NCI-H128 (cell line): ENCODE measurements around the gene WDR20.
"Not testable (repeated sequence)": the region's sequence is repeated elsewhere in the genome, so short reads cannot be mapped to it uniquely, and the experiment has no call there.

Experiments
- DNase-seq: peaks from one replicate; lab custom pipeline; 2025; ENCODE audit not compliant: unreplicated experiment; lab: John Stamatoyannopoulos, UW

Gene WDR20

DNA sequence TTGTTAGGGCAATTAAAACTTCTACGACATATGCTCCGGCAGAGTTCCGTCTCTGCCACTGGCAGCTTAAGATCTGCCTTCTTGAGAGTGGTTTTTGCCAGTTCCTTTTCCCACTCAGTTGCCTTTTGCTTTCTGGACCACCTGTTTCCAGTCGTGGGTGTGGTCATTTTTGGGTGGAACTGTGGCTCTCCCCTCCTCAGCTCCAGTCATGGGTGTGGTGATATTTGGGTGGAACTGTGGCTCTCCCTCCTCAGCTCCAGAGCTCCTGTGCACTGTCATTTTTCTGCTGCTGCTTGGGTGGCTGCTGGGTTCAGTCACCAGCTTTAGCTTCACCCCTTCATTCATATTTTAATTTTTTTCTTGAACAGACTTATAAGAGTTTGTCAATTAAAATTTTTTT, 25.3 kb downstream of the WDR20 start:
- no peak for DNase-seq

DNA sequence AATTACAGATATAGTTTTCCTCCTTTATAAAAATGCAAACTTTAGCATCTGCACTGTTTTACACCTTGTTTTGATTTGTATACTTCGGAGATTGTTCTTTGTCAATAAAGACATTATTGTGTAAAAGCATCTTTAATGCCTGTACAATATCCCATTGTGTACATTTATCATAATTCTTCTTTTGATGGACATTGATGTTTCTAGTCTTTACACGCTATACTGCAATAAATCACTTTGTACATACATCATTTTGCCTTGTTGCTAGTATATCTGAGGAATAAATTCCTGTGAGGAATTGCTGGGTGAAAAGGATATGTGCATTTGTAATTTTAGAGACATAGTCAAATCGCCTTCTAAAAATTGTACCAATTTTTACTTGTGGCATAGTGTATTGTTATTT, 30.4 kb downstream of the WDR20 start:
- DNase-seq: no peak

DNA sequence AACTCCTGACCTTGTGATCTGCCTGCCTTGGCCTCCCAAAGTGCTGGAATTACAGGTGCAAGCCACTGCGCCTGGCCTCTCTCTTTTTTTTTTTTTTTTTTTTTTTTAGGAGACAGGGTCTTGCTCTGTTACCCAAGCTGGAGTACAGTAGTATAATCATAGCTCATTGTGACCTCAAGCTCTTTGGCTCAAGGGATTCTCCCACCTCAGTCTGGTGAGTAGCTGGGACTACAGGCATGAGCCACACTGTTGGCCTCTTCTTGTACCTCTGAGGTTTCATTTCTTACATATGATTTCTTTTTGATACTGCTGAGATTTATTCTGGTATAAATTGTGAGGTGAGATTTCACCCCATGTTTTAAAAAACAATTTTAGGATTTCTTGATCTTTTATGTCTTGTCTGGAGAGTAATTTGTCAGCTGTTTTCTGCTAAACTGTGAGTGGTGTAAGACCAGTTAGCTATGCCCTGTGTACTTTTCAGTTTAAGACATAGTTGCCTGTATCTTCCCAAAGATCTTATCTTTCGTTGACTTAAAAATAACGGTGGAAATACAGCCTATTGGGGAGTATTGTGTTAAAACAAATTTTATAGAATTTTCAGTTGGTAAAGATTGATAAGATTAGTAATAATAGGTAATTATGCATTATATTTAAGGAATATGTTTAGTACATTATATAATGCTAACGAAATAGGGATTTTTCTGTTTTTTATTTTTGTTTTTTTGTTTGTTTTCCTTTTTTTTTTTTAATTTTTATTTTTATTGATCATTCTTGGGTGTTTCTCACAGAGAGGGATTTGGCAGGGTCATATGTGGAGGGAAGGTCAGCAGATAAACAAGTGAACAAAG, 31.7 kb downstream of the WDR20 start:
- no peak for DNase-seq

DNA sequence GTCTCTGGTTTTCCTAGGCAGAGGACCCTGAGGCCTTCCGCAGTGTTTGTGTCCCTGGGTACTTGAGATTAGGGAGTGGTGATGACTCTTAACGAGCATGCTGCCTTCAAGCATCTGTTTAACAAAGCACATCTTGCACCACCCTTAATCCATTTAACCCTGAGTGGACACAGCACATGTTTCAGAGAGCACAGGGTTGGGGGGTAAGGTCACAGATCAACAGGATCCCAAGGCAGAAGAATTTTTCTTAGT, 32.2 kb downstream of the WDR20 start:
- DNase-seq: not testable (repeated sequence)

DNA sequence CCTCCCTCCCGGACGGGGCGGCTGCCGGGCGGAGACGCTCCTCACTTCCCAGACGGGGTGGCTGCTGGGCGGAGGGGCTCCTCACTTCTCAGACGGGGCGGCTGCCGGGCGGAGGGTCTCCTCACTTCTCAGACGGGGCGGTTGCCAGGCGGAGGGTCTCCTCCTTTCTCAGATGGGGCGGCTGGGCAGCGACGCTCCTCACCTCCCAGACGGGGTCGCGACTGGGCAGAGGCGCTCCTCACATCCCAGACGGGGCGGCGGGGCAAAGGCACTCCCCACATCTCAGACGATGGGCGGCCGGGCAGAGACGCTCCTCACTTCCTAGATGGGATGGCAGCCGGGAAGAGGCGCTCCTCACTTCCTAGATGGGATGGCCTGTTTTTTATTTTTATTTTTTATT, 33.0 kb downstream of the WDR20 start:
- DNase-seq: not testable (repeated sequence)

DNA sequence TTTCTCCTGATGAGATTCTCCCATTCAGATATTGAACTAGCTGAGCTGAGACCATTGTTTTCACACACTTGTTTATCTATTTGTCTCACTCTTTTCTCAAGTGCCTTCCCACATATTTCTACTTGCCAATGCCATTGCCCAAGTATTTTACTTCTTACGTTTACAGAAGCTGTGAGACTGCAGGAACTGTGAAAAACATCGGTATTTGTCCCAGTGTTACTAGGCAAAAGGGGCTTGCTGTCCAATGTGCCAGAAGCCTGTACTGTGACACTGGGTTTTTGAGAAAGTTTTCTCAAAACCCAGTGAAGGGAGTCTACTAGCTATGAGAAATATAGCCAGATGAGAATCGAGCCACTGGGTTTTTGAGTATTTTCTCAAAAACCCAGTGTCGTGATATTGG, 37.5 kb downstream of the WDR20 start:
- DNase-seq: no peak

DNA sequence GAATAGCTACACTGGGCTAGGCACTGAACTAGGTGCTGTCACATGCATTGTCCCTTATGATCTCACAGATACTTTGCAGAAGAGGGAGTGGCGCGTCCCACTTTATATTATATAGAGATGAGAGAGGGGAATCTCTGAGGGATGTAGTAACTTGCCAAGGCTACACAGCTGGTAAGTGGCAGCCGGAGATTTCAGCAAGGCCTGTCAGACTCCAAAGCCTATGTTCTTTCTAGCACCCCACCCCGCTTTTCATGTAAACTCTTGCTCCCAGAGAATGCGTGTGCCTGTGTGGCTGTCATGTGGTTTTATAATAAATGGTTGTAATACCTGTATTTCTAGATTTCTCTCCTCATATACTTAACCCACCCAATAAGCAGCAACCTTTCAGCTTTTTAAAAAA, 39.1 kb downstream of the WDR20 start:
- no peak for DNase-seq

DNA sequence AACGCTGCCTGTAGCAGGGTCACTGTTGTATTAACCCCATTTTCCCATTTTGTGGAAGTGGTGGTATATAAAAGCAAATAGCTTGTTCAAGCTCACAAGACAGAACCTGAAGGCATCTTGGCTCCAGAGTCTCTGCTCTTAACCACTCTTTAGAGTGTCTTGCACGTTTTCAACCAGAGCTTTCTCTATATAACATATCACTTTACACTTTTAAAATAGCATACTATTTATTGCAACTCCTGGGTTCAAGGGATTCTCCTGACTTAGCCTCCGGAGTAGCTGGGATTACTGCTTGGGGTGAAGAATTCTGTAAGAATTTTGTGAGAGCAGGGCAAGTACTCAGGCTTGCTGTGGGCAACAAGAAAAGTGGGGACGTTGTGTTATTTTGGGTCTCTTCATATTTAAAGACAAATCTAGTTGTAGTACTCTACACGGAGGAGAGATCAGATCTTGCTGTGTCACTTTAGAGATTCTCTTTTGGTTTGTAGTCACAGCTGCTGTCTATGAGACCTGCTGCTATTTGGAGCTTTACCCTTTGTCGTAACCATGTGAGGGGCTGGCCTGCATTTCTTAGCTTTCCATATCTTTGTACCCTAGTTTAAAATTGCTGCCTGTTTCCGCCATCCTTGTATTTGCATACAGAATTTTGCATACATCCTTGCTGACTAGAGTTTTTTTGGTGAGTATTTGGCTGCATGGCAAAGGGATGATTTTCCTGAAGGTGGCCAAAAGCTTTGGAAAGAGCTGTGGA, 40.7 kb downstream of the WDR20 start:
- no peak for DNase-seq

DNA sequence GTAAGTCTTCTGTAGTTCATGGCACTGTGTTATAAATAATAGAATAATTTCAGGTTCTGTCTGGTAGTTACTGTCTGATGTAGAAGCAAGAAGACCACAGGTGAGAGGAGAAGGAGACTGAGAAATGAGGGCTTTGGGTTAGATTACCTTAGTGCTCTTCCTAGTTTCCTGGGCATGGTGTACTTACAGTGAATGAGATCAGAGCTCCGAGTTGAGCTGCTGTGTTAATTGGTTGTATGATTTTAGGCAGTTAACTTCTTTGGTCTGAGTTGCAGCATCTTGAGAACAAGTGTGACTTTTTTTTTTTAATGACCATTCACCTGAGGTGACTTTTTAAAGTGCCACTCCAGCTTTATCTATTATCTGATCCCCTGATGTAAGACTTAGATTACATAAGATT, 41.5 kb downstream of the WDR20 start:
- no peak for DNase-seq

DNA sequence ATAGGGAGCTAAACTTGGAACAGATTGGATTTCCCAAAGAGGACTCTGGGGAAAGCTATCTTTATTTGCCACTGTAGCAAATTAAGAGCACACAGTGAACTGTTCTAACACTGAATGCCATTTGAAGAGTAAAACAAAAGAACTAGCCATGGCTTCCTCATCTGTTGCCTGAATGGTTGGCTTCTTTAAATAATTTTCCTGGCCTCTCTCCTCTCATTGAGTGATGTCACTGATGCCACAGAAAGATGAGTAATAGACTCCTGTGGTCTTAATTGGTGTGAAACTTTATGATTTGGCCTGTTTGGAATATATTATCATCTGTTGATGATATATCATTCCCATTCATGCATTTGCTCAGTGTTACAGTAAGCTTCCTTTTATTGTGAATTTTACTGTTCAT, 42.5 kb downstream of the WDR20 start:
- DNase-seq: no peak

DNA sequence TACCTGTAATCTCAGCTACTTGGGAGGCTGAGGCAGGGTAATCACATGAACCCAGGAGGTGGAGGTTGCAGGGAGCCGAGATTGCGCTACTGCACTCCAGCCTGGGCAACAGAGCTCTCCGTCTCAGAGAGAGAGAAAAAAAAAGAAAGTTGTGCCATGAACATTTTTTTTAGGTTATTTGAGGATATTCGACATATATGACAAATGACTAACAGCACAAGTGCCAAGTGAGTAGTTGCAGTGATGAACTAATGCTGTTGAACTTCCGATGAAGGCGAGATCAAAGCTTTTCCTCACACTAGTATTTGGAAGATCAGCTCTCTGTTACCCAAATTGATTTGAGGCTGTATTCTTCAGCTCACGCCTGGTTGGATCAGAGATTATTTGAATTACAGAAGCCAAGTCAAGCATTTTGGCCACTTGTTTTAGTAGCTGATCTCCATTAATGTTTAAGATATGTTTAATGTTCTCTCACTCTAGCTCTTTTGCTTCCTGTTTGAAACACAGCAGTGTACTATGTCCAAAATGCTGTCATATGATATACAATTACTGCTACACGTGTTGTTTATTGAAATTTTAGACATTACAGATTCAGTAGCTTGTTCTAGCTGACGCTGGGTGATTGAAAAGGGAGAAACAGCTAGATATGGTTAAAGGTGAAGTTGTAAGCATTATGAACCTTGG, 43.4 kb downstream of the WDR20 start:
- no peak for DNase-seq

DNA sequence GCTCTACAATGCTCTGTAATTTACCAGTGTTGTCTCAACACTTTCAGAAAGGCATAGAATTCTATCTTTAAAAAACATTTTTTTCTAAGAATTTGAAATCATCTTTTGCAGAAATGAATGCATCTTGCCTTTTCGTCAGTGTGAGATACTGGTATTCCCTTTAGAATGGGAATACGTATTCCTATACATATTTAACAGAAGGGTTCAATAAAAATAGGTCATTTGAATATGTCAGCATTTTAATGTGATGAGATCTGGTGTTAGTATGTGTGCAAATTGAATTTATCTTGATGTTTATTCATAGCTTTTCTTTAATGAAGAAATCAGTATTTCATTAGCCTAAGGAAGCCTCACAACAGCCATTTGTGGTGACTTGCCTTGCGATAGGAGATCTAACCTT, 44.2 kb downstream of the WDR20 start:
- no peak for DNase-seq

DNA sequence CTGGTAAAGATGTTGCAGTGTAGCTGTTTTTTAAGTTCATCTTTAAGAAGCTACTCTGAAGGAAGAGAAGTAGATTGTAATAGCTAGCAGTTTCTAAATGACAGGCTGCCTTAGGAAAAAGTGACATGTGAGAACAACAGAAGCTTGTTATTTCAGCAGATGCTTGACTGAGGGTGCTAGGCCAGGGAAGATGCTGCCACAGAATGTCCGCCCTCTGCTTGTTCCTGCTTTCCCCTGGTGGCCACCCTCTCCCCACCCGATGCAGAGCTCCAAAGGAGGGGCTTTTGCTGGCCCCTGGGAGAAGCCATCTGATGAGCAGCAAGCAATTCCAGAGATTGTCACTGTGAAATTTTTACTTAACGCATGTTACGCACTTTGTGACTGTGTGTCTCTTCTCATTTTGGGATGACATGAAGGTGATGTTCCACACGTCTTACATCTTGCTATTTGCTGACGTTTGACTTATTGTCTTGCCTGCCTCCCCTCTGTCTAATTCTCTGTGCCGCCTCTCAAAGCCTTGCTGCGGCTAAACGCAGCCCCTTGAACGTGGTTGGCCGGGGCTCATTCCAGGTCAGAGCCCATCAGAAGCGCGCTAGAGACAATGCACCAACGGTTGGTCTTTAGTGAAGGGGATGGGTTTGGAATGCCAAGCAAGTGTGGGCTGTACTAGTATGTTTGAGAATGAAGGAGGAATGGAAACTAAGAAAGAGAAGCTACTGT, 44.8 kb downstream of the WDR20 start:
- DNase-seq: no peak

DNA sequence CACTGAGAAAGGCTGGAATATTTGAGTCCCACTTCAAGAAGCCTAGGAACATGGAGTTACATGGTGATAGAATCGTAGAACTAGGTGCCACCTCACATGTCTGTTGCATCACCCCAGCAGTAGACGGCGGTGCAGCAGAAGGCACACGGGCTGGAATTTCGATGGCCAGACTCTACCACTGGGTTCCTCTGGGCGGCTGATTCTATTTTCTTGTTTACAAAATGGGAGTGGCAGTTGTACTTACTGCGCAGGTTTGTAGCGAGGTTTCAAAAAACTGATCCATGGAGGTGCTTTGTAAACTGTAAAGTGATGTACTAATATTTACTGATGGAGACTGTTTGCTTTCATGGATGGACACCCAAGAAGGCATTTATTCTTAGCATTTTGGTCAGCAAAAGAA, 45.7 kb downstream of the WDR20 start:
- no peak for DNase-seq

DNA sequence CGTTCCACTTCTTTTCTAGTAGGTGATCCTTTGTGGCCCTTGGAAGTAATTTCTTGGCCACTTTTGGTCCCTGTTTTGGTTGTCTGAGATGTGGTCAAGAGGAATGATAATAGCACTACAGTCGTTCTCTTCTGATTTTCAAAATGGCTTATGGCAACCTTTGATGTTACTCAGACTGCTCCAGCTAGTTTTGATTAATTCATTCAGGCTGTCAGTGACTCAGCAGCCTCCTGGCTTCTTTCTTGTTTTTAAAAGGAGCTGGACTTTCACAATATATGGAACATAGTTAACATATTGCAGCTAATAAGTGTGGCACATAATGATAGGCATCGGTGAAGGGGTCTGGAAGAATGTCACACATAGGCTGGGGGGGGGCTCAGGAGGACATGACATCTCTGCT, 47.3 kb downstream of the WDR20 start:
- no peak for DNase-seq

DNA sequence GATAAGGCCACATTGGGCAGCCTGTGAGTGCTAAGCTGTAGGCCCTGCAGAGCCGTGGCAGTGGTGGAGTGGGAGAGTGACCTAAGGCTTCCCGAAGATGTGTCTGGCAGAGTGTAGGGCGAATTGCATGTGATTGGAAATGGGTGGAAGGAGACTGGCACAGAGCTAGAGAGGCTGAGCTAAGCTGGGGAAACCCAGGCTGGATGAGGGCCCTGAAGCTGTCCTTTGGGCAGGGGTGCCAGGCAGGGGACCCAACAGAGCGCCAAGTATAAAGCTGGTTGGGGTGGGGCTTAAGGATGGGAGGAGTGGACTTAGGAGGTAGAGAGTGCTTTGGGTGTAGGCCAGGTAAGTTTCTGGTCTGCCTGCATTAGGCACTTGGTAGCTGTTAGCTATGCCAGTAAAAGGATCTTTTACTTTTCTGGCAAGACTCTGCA, 47.9 kb downstream of the WDR20 start:
- no peak for DNase-seq

DNA sequence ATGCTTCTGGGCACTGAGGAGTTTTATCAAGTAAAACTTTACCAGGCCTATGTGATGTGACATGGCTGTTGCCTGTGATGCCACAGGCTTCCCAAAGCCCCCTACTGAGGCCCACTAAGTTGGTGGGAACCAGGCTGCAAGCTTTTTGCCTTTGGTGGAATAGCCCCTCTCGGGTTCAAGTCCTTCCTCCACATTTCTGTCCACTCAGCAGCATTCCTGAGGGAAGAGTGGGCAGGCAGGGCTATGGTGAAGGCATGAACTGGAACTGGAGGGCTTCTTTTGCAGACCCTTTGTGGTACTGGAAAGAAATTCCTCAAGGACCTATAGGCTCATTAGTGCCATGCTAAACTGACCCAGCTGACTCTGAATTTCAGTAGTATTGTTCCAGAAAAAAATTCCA, 48.5 kb downstream of the WDR20 start:
- DNase-seq: no peak

DNA sequence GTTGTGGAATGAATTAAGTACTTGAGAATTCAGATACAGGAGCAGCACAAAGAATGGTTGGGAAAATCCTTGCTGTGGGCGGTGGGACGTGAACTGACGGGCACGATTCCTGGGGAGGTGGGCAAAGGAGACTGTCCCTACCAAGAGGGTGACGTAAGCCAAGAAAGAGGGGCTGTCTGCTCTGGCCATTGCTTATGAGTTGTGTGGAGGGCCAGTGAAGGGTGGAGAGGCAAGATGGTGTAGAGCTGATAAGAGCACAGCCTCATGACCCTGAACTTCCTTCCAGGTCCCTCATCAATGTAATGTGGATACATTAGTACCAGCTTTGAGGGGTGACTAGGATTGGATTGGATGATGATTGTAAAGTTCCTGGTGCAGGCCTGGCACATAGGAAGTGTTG, 50.2 kb downstream of the WDR20 start:
- no peak for DNase-seq

DNA sequence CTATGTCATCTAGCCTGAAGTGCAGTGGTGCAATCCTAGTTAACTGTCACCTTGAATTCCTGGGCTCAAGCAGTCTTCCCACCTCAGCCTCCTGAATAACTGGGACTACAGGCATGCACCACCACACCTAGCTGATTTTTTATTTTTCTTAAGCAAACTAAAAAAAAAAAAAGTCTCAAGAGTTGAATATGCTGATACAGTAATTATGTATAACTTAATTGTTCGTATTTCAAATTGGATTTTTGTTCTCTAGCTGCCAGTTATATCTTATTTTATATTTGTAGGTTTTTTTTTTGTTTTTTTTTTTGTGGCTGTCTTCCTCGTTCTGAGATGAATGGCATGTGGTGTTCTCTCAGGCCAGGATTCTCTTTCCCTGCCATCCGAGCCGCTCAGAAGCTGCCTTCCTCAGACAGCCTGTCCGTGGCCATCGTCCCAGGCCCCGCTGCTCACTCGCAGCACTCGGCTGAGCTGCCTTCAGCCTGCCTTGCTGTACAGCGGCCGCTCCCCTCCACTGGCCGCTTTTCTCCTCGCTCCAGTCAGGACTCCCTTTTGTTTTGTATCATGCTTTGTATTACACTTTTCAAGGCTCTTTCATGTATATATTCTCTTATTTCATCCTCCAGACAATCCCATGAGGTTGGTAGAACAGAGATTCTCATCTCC, 53.3 kb downstream of the WDR20 start:
- no peak for DNase-seq

DNA sequence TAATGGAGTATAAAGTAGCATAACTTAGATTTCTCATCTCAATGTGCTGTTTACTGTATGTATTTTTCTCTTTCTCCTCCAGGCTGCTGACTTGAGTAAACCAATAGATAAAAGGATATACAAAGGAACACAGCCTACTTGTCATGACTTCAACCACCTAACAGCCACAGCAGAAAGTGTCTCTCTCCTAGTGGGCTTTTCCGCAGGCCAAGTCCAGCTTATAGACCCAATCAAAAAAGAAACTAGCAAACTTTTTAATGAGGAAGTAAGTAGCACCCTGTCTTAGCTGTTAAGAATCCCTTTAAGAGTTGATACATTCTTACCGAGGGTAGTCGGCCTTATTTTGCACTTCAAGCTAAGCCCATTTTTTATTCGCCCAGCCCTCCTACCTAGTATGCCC, 55.2 kb downstream of the WDR20 start:
- DNase-seq: no peak

DNA sequence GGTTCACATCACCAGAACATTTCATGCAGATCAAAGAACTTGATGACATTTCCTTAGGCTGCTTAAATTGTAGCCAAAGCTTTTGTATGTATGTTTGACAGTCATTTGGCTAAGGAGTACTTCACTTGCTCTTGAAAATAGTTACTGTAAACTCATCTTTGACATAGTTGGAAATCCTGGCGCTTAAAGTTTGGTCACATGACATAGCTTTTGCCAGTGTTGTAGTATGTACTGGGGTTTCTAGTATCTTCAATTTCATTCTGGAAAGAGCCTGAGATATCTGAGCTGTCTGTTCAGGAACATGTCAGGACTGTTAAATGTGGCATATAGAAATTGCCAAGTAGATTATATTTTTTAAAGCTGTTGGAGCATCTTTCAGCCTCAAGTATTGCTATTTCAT, 55.7 kb downstream of the WDR20 start:
- DNase-seq: no peak
